Measurements from ENCODE around the gene IFNAR1.

The IFNAR1 gene

GRCh38 chr21:33324291-33325221, at the start of gene IFNAR1:
TSS of gene IFNAR1 (plus strand) at chr21:33324970. CDS start at chr21:33325056, 86 bp downstream.
- DNase-seq (ENCODE audit: low spot score): peak; percentile 97

- no peak for DNase-seq (ENCODE audit: low spot score)
Measured at GRCh38 chr21:33278721-33279120, 46.0 kb upstream of the IFNAR1 start.

GRCh38 chr21:33279330-33279820, 45.4 kb upstream of the IFNAR1 start:
- no peak for DNase-seq (ENCODE audit: low spot score)

- no peak for DNase-seq (ENCODE audit: low spot score)
Measured at GRCh38 chr21:33281096-33281652, 43.6 kb upstream of the IFNAR1 start.

GRCh38 chr21:33283203-33283602, 41.6 kb upstream of the IFNAR1 start:
- no peak for DNase-seq (ENCODE audit: low spot score)

- no peak for DNase-seq (ENCODE audit: low spot score)
Measured at GRCh38 chr21:33286076-33286475, 38.7 kb upstream of the IFNAR1 start.

- DNase-seq (ENCODE audit: low spot score): no peak
Measured at GRCh38 chr21:33286600-33287456, 37.9 kb upstream of the IFNAR1 start.

GRCh38 chr21:33289199-33289819, 35.5 kb upstream of the IFNAR1 start:
- DNase-seq (ENCODE audit: low spot score): no peak

- DNase-seq (ENCODE audit: low spot score): no peak
Measured at GRCh38 chr21:33290441-33290840, 34.3 kb upstream of the IFNAR1 start.

- DNase-seq (ENCODE audit: low spot score): no peak
Measured at GRCh38 chr21:33291686-33292085, 33.1 kb upstream of the IFNAR1 start.

- no peak for DNase-seq (ENCODE audit: low spot score)
Measured at GRCh38 chr21:33292724-33293123, 32.0 kb upstream of the IFNAR1 start.

GRCh38 chr21:33293136-33293535, 31.6 kb upstream of the IFNAR1 start:
- DNase-seq (ENCODE audit: low spot score): no peak

- DNase-seq (ENCODE audit: low spot score): no peak
Measured at GRCh38 chr21:33293811-33294216, 31.0 kb upstream of the IFNAR1 start.

GRCh38 chr21:33296156-33296555, 28.6 kb upstream of the IFNAR1 start:
- no peak for DNase-seq (ENCODE audit: low spot score)

- no peak for DNase-seq (ENCODE audit: low spot score)
Measured at GRCh38 chr21:33299181-33299752, 25.5 kb upstream of the IFNAR1 start.

GRCh38 chr21:33300701-33301631, 23.8 kb upstream of the IFNAR1 start:
- no peak for DNase-seq (ENCODE audit: low spot score)

- no peak for DNase-seq (ENCODE audit: low spot score)
Measured at GRCh38 chr21:33301632-33302002, 23.2 kb upstream of the IFNAR1 start.

- no peak for DNase-seq (ENCODE audit: low spot score)
Measured at GRCh38 chr21:33302055-33302454, 22.7 kb upstream of the IFNAR1 start.

- no peak for DNase-seq (ENCODE audit: low spot score)
Measured at GRCh38 chr21:33302796-33303195, 22.0 kb upstream of the IFNAR1 start.

- no peak for DNase-seq (ENCODE audit: low spot score)
Measured at GRCh38 chr21:33305344-33305671, 19.5 kb upstream of the IFNAR1 start.

GRCh38 chr21:33305938-33306337, 18.8 kb upstream of the IFNAR1 start:
- no peak for DNase-seq (ENCODE audit: low spot score)

Measured in cerebellar cortex (tissue), 1 donor.